Large intestine (tissue), 3 donors: Measurements from ENCODE around the gene HPS4. TPM values are rescaled to one million over a fixed set of nuclear protein-coding genes. Genes with fewer than 3 reads are reported as not detected.

Experiments
- DNase-seq, 2 donors: peaks; one replicate each; pipeline versions ENCODE4 v3.0.0 to v3.0.0-alpha.2; 2013
- H3K27ac ChIP-seq: one replicate; pipeline ENCODE4 v1.5.1; 2013; ENCODE audit warnings: low read length
- H3K27me3 ChIP-seq: 2 replicates; pipeline ENCODE4 v1.6.1; 2013; ENCODE audit warnings: low read length; ENCODE audit not compliant: control insufficient read depth, insufficient read depth
- H3K36me3 ChIP-seq: 2 replicates; pipeline ENCODE4 v1.6.1; 2013; ENCODE audit warnings: low read length; ENCODE audit not compliant: control insufficient read depth, insufficient read depth
- H3K4me1 ChIP-seq: one replicate; pipeline ENCODE4 v1.6.1; 2013; ENCODE audit warnings: low read length; ENCODE audit not compliant: control insufficient read depth, insufficient read depth
- H3K4me3 ChIP-seq: one replicate; pipeline ENCODE4 v1.5.1; 2013; ENCODE audit warnings: low read length
- H3K9me3 ChIP-seq: one replicate; pipeline ENCODE4 v1.6.1; 2013; ENCODE audit warnings: mild to moderate bottlenecking, low read depth, low read length, moderate library complexity; ENCODE audit not compliant: control insufficient read depth
- WGBS: methylation state at CpG from one replicate; pipeline ENCODE4 v1.1.5; 2013; ENCODE audit warnings: low lambda C conversion rate; ENCODE audit not compliant: insufficient coverage; 5-methylcytosine and 5-hydroxymethylcytosine counted together
- polyA plus RNA-seq: library from polyadenylated mRNA; unstranded; fragments of 120-200 nt; gene quantifications from one replicate; pipeline ENCODE4 v1.2.1, GENCODE V29; 2013

Gene HPS4
- polyA plus RNA-seq, 1 donor, result 47.3 TPM

- no peaks in the 10 kb centered on the region for H3K36me3 ChIP-seq
- H3K4me1 ChIP-seq, result peaks cover 16% of the 10 kb centered on the region
- DNase-seq, result no peak
- H3K27me3 ChIP-seq, result no peaks in the 10 kb centered on the region
- 95% methylated on average over 3 of the region's 5 CpGs for WGBS
- H3K4me3 ChIP-seq, result no peak overlapping the region
- H3K27ac ChIP-seq, result no peak overlapping the region
- no peaks in the 10 kb centered on the region for H3K9me3 ChIP-seq
These were observed 33.8 kb upstream of the HPS4 start for GRCh38 chr22:26517429-26517828.

GRCh38 chr22:26516503-26516902 is 32.9 kb upstream of the HPS4 start:
- DNase-seq, result no peak
- Histone ChIP-seq H3K9me3 (no peaks in the 10 kb centered on the region), H3K4me3 (no peak overlapping the region), H3K27ac (no peak overlapping the region), H3K36me3 (no peaks in the 10 kb centered on the region), H3K27me3 (no peaks in the 10 kb centered on the region), H3K4me1 (peaks cover 16% of the 10 kb centered on the region)
- WGBS, result no CpG with 5 or more reads among the region's 1 CpG

- 100% methylated on average over 2 of the region's 3 CpGs for WGBS
- H3K4me3 ChIP-seq, result no peak overlapping the region
- no peaks in the 10 kb centered on the region for H3K36me3 ChIP-seq
- no peaks in the 10 kb centered on the region for H3K9me3 ChIP-seq
- no peak for DNase-seq
- H3K27ac ChIP-seq, result no peak overlapping the region
- peaks cover 16% of the 10 kb centered on the region for H3K4me1 ChIP-seq
- no peaks in the 10 kb centered on the region for H3K27me3 ChIP-seq
These were observed 32.3 kb upstream of the HPS4 start for GRCh38 chr22:26515931-26516330.

- H3K36me3 ChIP-seq, result peaks cover 6% of the 10 kb centered on the region
- no peak for DNase-seq
- WGBS, result 100% methylated on average over 1 of the region's 12 CpGs
- H3K9me3 ChIP-seq, result no peaks in the 10 kb centered on the region
- peaks cover 16% of the 10 kb centered on the region for H3K4me1 ChIP-seq
- no peak overlapping the region for H3K4me3 ChIP-seq
- H3K27me3 ChIP-seq, result no peaks in the 10 kb centered on the region
- peak overlapping the region; percentile 55 for H3K27ac ChIP-seq
These were observed 31.0 kb upstream of the HPS4 start for GRCh38 chr22:26514419-26515161.

- DNase-seq, result peak; percentile 29 to 66
- peaks cover 14% of the 10 kb centered on the region for H3K36me3 ChIP-seq
- H3K4me1 ChIP-seq, result peaks cover 16% of the 10 kb centered on the region
- WGBS, result no CpG with 5 or more reads among the region's 1 CpG
- H3K4me3 ChIP-seq, result no peak overlapping the region
- peak overlapping the region; percentile 55 for H3K27ac ChIP-seq
- H3K27me3 ChIP-seq, result no peaks in the 10 kb centered on the region
- no peaks in the 10 kb centered on the region for H3K9me3 ChIP-seq
These were observed 30.3 kb upstream of the HPS4 start for GRCh38 chr22:26513838-26514237.

- peaks cover 25% of the 10 kb centered on the region for H3K36me3 ChIP-seq
- no peaks in the 10 kb centered on the region for H3K9me3 ChIP-seq
- peaks cover 16% of the 10 kb centered on the region for H3K4me1 ChIP-seq
- no peaks in the 10 kb centered on the region for H3K27me3 ChIP-seq
- H3K4me3 ChIP-seq, result peak within 1 kb of the TSS; percentile 88
- DNase-seq, result peak; percentile 90 to 93
- WGBS, result no CpG with 5 or more reads among the region's 40 CpGs
- H3K27ac ChIP-seq, result peak within 1 kb of the TSS; percentile 55
These were observed 28.7 kb upstream of the HPS4 start, which contains the start of gene TFIP11 for GRCh38 chr22:26512149-26512793. TFIP11 (minus strand) TSS chr22:26512473; CDS start chr22:26510272, 2,201 bp downstream.

GRCh38 chr22:26508148-26508547 is 24.6 kb upstream of the HPS4 start:
- Histone ChIP-seq H3K36me3 (peaks cover 61% of the 10 kb centered on the region), H3K4me1 (peaks cover 3% of the 10 kb centered on the region), H3K4me3 (no peak overlapping the region), H3K27me3 (no peaks in the 10 kb centered on the region), H3K9me3 (no peaks in the 10 kb centered on the region), H3K27ac (no peak overlapping the region)
- DNase-seq, result no peak

GRCh38 chr22:26503758-26504157 is 20.2 kb upstream of the HPS4 start:
- Histone ChIP-seq H3K36me3 (peaks cover 83% of the 10 kb centered on the region), H3K9me3 (no peaks in the 10 kb centered on the region), H3K27ac (no peak overlapping the region), H3K4me3 (no peak overlapping the region), H3K4me1 (no peaks in the 10 kb centered on the region), H3K27me3 (no peaks in the 10 kb centered on the region)
- DNase-seq, result no peak
- WGBS, result no CpG with 5 or more reads among the region's 1 CpG

- no CpG with 5 or more reads among the region's 3 CpGs for WGBS
- Histone ChIP-seq H3K4me1 (no peaks in the 10 kb centered on the region), H3K27ac (no peak overlapping the region), H3K36me3 (peaks cover 80% of the 10 kb centered on the region), H3K27me3 (no peaks in the 10 kb centered on the region), H3K4me3 (no peak overlapping the region), H3K9me3 (no peaks in the 10 kb centered on the region)
- DNase-seq, result peak in 1 of 2 donors; percentile 23
These were observed 19.3 kb upstream of the HPS4 start for GRCh38 chr22:26502688-26503561.

- no CpG with 5 or more reads among the region's 2 CpGs for WGBS
- Histone ChIP-seq H3K27me3 (no peaks in the 10 kb centered on the region), H3K9me3 (no peaks in the 10 kb centered on the region), H3K4me3 (no peak overlapping the region), H3K27ac (no peak overlapping the region), H3K4me1 (no peaks in the 10 kb centered on the region), H3K36me3 (peaks cover 78% of the 10 kb centered on the region)
- no peak for DNase-seq
These were observed 18.4 kb upstream of the HPS4 start for GRCh38 chr22:26501996-26502395.
